Renal cortical epithelial cell (primary cell): ENCODE results near the gene ISX. TPM values are rescaled to one million over a fixed set of nuclear protein-coding genes. Genes with fewer than 3 reads are reported as not detected.

Source experiments
- DNase-seq: peaks from one replicate; pipeline ENCODE4 v3.0.0-alpha.2; 2011; ENCODE audit warnings: low read depth
- total RNA-seq: library from RNA; depleted of rRNA; stranded (reverse); fragments of >200 nt; gene quantifications from 2 replicates; pipeline ENCODE4 v1.2.3, GENCODE V29; 2014

The ISX gene
- total RNA-seq, 1 donor from 2014 or later = not detected

- no peak for DNase-seq
Measured at GRCh38 chr22:35113341-35113740, 47.4 kb downstream of the ISX start.

GRCh38 chr22:35114131-35114980 is 48.4 kb downstream of the ISX start:
- DNase-seq = no peak

GRCh38 chr22:35115515-35115914 is 49.6 kb downstream of the ISX start:
- no peak for DNase-seq

GRCh38 chr22:35116269-35116668 is 50.3 kb downstream of the ISX start:
- DNase-seq = no peak

GRCh38 chr22:35116817-35117216 is 50.9 kb downstream of the ISX start:
- no peak for DNase-seq

- DNase-seq = no peak
Measured at GRCh38 chr22:35119494-35119893, 53.5 kb downstream of the ISX start.

GRCh38 chr22:35124691-35125219 is 58.8 kb downstream of the ISX start:
- no peak for DNase-seq

GRCh38 chr22:35126993-35127392 is 61.0 kb downstream of the ISX start:
- no peak for DNase-seq

GRCh38 chr22:35128637-35129036 is 62.7 kb downstream of the ISX start:
- no peak for DNase-seq

GRCh38 chr22:35131525-35132000 is 65.6 kb downstream of the ISX start:
- DNase-seq = no peak

GRCh38 chr22:35132568-35132967 is 66.6 kb downstream of the ISX start:
- DNase-seq = no peak

GRCh38 chr22:35133702-35134380 is 67.9 kb downstream of the ISX start:
- DNase-seq = no peak

GRCh38 chr22:35134637-35135036 is 68.7 kb downstream of the ISX start:
- no peak for DNase-seq

- no peak for DNase-seq
Measured at GRCh38 chr22:35135165-35135564, 69.2 kb downstream of the ISX start.

Other genes starting within 250 kb of the ISX start
- gene HMGXB4, start 191.3 kb downstream of the ISX start, total RNA-seq = 14.8 and 19.5 TPM in 2 replicates
- gene TOM1, start 233.7 kb downstream of the ISX start, total RNA-seq = 15.1 and 23.6 TPM in 2 replicates